Measurements from ENCODE around the gene MED13L.

Gene MED13L

GRCh38 chr12:116026768-116027550, 250.5 kb downstream of the MED13L start:
- DNase-seq (ENCODE audit: low read depth in 3 of 3, low spot score in 1 of 3) = no peak

- no peak for DNase-seq (ENCODE audit: low read depth in 3 of 3, low spot score in 1 of 3)
Measured at GRCh38 chr12:116026346-116026745, 251.1 kb downstream of the MED13L start.

- DNase-seq (ENCODE audit: low read depth in 3 of 3, low spot score in 1 of 3) = no peak
Measured at GRCh38 chr12:116024769-116025168, 252.7 kb downstream of the MED13L start.

- no peak for DNase-seq (ENCODE audit: low read depth in 3 of 3, low spot score in 1 of 3)
Measured at GRCh38 chr12:116019415-116019814, 258.1 kb downstream of the MED13L start.

- no peak for DNase-seq (ENCODE audit: low read depth in 3 of 3, low spot score in 1 of 3)
Measured at GRCh38 chr12:116018282-116018681, 259.2 kb downstream of the MED13L start.

- no peak for DNase-seq (ENCODE audit: low read depth in 3 of 3, low spot score in 1 of 3)
Measured at GRCh38 chr12:116015525-116015924, 262.0 kb downstream of the MED13L start.

GRCh38 chr12:116012757-116013156, 264.7 kb downstream of the MED13L start:
- DNase-seq (ENCODE audit: low read depth in 3 of 3, low spot score in 1 of 3) = no peak

GRCh38 chr12:116011217-116011616, 266.3 kb downstream of the MED13L start:
- no peak for DNase-seq (ENCODE audit: low read depth in 3 of 3, low spot score in 1 of 3)

GRCh38 chr12:116010467-116010866, 267.0 kb downstream of the MED13L start:
- no peak for DNase-seq (ENCODE audit: low read depth in 3 of 3, low spot score in 1 of 3)

- no peak for DNase-seq (ENCODE audit: low read depth in 3 of 3, low spot score in 1 of 3)
Measured at GRCh38 chr12:116009805-116010204, 267.7 kb downstream of the MED13L start.

- no peak for DNase-seq (ENCODE audit: low read depth in 3 of 3, low spot score in 1 of 3)
Measured at GRCh38 chr12:116006141-116006540, 271.4 kb downstream of the MED13L start.

- DNase-seq (ENCODE audit: low read depth in 3 of 3, low spot score in 1 of 3) = no peak
Measured at GRCh38 chr12:116002890-116003536, 274.5 kb downstream of the MED13L start.

GRCh38 chr12:116000252-116000651, 277.2 kb downstream of the MED13L start:
- DNase-seq (ENCODE audit: low read depth in 3 of 3, low spot score in 1 of 3) = no peak

GRCh38 chr12:115999582-115999981, 277.9 kb downstream of the MED13L start:
- no peak for DNase-seq (ENCODE audit: low read depth in 3 of 3, low spot score in 1 of 3)

GRCh38 chr12:115998794-115999478, 278.6 kb downstream of the MED13L start:
- no peak for DNase-seq (ENCODE audit: low read depth in 3 of 3, low spot score in 1 of 3)

GRCh38 chr12:115998119-115998633, 279.3 kb downstream of the MED13L start:
- DNase-seq (ENCODE audit: low read depth in 3 of 3, low spot score in 1 of 3) = no peak

- DNase-seq (ENCODE audit: low read depth in 3 of 3, low spot score in 1 of 3) = no peak
Measured at GRCh38 chr12:115993737-115994136, 283.8 kb downstream of the MED13L start.

- DNase-seq (ENCODE audit: low read depth in 3 of 3, low spot score in 1 of 3) = no peak
Measured at GRCh38 chr12:115990241-115990640, 287.3 kb downstream of the MED13L start.

- no peak for DNase-seq (ENCODE audit: low read depth in 3 of 3, low spot score in 1 of 3)
Measured at GRCh38 chr12:115988625-115989563, 288.6 kb downstream of the MED13L start.

- DNase-seq (ENCODE audit: low read depth in 3 of 3, low spot score in 1 of 3) = no peak
Measured at GRCh38 chr12:115988212-115988611, 289.3 kb downstream of the MED13L start.

GRCh38 chr12:115984616-115985015, 292.9 kb downstream of the MED13L start:
- DNase-seq (ENCODE audit: low read depth in 3 of 3, low spot score in 1 of 3) = no peak

All from stimulated activated CD4-positive, alpha-beta T cell treated with anti-CD3 and anti-CD28 coated beads, TNF-alpha, amount 100 ng/mL, for 1 hour (primary cell).